ENCODE results near the gene GRM3. TPM values are rescaled to one million over a fixed set of nuclear protein-coding genes. Genes with fewer than 3 reads are reported as not detected.
"Not testable (repeated sequence)": the region's sequence is repeated elsewhere in the genome, so short reads cannot be mapped to it uniquely, and the experiment has no call there.

The GRM3 gene
- total RNA-seq (not detected), polyA plus RNA-seq (not detected), total RNA-seq (not detected)

DNA sequence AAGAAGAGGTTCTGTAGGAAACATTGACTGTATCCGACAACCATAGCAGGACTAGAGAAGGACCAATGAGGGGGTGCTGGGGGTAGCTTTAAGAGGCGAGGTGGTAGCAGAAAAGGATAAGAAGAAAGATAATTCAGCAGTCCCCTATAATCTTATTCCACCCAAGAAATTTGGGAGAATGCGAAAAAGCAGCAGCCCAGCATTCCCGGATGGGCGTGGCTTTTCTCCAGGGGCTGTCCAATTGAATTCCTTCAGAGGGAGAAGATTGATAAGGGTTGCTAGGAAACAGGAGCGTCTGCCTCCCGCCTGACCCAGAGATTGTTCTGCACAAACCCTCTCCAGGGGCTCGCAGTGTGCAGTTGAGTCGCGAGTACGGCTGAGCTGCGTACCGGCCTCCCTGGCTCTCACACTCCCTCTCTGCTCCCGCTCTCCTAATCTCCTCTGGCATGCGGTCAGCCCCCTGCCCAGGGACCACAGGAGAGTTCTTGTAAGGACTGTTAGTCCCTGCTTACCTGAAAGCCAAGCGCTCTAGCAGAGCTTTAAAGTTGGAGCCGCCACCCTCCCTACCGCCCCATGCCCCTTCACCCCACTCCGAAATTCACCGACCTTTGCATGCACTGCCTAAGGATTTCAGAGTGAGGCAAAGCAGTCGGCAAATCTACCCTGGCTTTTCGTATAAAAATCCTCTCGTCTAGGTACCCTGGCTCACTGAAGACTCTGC, at the start of gene GRM3:
GRM3 (plus strand) TSS at position 349 of the 721 bp plus-strand sequence. CDS start 121,237 bp downstream, outside the sequence.
- CTCF ChIA-PET = no interaction called here
- intact Hi-C loops (cut with micrococcal nuclease) = no loop called here

DNA sequence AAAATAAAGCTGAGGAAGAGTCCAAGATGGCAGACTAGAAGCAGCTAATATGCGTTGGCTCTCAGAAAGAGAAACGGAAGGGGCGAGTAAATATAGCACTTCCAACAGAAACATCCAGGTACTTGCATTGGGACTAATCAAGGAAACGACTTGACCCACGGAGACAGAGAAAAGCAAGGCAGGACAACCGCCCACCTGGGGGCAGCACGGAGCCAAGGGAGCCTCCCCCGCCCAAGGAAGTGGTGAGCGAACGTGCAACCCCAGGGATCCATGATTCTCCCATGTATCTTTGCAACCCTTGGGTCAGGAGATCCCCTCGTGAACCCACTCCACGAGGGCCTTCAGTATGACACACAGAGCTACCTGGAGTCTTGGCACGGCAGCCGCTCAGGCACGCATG, 45.4 kb upstream of the GRM3 start:
- CTCF ChIA-PET = no interaction called here
- no peak for DNase-seq

More for the DNA sequence above, at the start of gene GRM3:
- Histone ChIP-seq H3K9me3 (ENCODE audit: control insufficient read depth in 2 of 3, low read length in 3 of 3) (no peaks in the 10 kb centered on the region), H3K27me3 (ENCODE audit: control insufficient read depth in 2 of 2, insufficient read depth in 2 of 2, low read length in 2 of 2) (no peaks in the 10 kb centered on the region), H3K4me3 (ENCODE audit: low read length) (no peak within 1 kb of the TSS), H3K36me3 (ENCODE audit: control insufficient read depth in 2 of 3, insufficient read depth in 3 of 3, low read length in 3 of 3) (no peaks in the 10 kb centered on the region), H3K27ac (ENCODE audit: low read depth, low read length) (no peak within 1 kb of the TSS), H3K4me1 (ENCODE audit: control insufficient read depth in 2 of 2, insufficient read depth in 2 of 2, low read length in 2 of 2) (no peaks in the 10 kb centered on the region)
- peaks cover 0 to 4% (median 0%) of the 10 kb centered on the region in 11 donors for H3K9me3 Mint-ChIP-seq
- H3K36me3 Mint-ChIP-seq = no peaks in the 10 kb centered on the region
- DNase-seq (no peak), ATAC-seq (no peak)
- H3K27ac Mint-ChIP-seq = no peak within 1 kb of the TSS
- H3K4me3 Mint-ChIP-seq = no peak within 1 kb of the TSS
- H3K27me3 Mint-ChIP-seq = peaks cover 21 to 36% (median 25%) of the 10 kb centered on the region in 5 donors
- POLR2A ChIA-PET = no interaction called here
- H3K4me1 Mint-ChIP-seq = peaks cover 0 to 3% (median 0%) of the 10 kb centered on the region in 7 donors

DNA sequence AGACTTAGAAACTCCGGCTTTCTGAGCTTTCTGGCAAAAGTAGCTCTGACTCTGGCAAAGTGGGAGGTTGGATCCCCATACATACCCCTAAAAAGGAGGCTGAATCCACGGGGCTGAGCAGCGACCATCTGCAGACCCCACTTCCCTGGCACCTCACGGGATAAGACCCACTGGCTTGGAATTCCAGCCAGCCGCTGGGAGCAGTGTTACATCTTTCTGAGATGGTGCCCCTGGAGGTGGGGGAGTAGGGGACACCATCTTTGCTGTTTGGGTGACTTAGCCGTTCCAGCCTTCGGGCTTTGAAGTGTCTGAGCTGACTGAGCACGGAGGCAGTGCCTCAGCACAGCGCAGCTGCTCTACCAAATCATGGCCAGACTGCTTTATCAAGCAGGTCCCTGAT, 45.0 kb upstream of the GRM3 start:
- intact Hi-C loops (cut with micrococcal nuclease) = no loop called here
- H3K9me3 ChIP-seq (ENCODE audit: control insufficient read depth in 2 of 3, low read length in 3 of 3) = no peaks in the 10 kb centered on the region
- no peak for ATAC-seq
- DNase-seq = no peak
- H3K4me1 ChIP-seq (ENCODE audit: control insufficient read depth in 2 of 2, insufficient read depth in 2 of 2, low read length in 2 of 2) = no peaks in the 10 kb centered on the region
- Mint-ChIP-seq H3K4me3 (no peak overlapping the region), H3K36me3 (peaks cover 0 to 3% (median 0%) of the 10 kb centered on the region in 5 donors), H3K27me3 (no peaks in the 10 kb centered on the region), H3K4me1 (no peaks in the 10 kb centered on the region), H3K9me3 (peaks cover 0 to 7% (median 2%) of the 10 kb centered on the region in 11 donors), H3K27ac (no peak overlapping the region)
- ChIA-PET CTCF (no interaction called here), POLR2A (no interaction called here)
- no peak overlapping the region for H3K4me3 ChIP-seq (ENCODE audit: low read length)
- H3K27ac ChIP-seq (ENCODE audit: low read depth, low read length) = no peak overlapping the region
- H3K27me3 ChIP-seq (ENCODE audit: control insufficient read depth in 2 of 2, insufficient read depth in 2 of 2, low read length in 2 of 2) = no peaks in the 10 kb centered on the region
- no peaks in the 10 kb centered on the region for H3K36me3 ChIP-seq (ENCODE audit: control insufficient read depth in 2 of 3, insufficient read depth in 3 of 3, low read length in 3 of 3)

More for the DNA sequence above, 45.4 kb upstream of the GRM3 start:
- H3K4me1 Mint-ChIP-seq = no peaks in the 10 kb centered on the region
- no peaks in the 10 kb centered on the region for H3K27me3 Mint-ChIP-seq
- no peak overlapping the region for H3K4me3 Mint-ChIP-seq
- Histone ChIP-seq H3K9me3 (ENCODE audit: control insufficient read depth in 2 of 3, low read length in 3 of 3) (no peaks in the 10 kb centered on the region), H3K4me3 (ENCODE audit: low read length) (no peak overlapping the region), H3K27me3 (ENCODE audit: control insufficient read depth in 2 of 2, insufficient read depth in 2 of 2, low read length in 2 of 2) (no peaks in the 10 kb centered on the region), H3K27ac (ENCODE audit: low read depth, low read length) (no peak overlapping the region), H3K36me3 (ENCODE audit: control insufficient read depth in 2 of 3, insufficient read depth in 3 of 3, low read length in 3 of 3) (no peaks in the 10 kb centered on the region), H3K4me1 (ENCODE audit: control insufficient read depth in 2 of 2, insufficient read depth in 2 of 2, low read length in 2 of 2) (no peaks in the 10 kb centered on the region)
- no peak overlapping the region for H3K27ac Mint-ChIP-seq
- peaks cover 0 to 3% (median 0%) of the 10 kb centered on the region in 5 donors for H3K36me3 Mint-ChIP-seq
- intact Hi-C loops (cut with micrococcal nuclease) = no loop called here
- ATAC-seq = no peak
- POLR2A ChIA-PET = no interaction called here
- H3K9me3 Mint-ChIP-seq = peaks cover 0 to 7% (median 2%) of the 10 kb centered on the region in 11 donors

DNA sequence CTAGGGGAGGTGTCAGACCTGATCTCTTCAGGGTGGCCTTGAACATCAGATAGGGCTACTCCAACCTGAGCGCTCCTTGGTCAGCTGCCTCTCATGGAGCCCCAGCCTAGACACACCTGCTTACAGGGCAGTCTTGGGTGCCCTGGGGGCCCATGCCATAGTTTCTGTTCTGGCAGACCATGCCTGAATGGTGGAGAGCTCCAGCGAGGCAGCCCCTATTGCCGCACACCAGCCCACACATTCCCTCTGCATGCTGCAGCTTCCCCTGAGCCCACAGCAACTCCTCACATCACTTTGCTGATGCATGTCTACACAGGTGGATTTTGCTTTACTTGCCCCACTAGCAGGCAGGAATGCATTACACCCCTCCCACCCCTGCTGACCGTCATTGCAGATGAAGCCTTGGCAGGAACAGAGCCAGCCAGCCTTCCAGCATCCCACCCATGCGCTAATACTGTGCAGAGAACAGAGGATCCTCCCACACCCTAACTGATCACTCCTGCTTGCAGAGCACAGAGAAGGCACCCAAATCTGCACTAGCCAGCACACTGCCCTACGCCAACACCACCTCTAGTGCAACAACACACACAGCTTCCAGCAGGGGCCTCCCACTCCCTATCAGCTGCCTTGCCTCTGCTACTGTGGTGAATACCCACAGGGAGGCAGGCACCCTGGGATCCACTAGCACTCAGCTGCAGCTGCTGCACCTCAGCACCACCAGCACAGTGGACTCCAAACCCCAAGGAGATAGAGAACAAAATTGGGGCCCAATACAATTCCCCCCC, 43.0 kb upstream of the GRM3 start:
- no peaks in the 10 kb centered on the region for H3K9me3 ChIP-seq (ENCODE audit: control insufficient read depth in 2 of 3, low read length in 3 of 3)
- no peaks in the 10 kb centered on the region for H3K36me3 ChIP-seq (ENCODE audit: control insufficient read depth in 2 of 3, insufficient read depth in 3 of 3, low read length in 3 of 3)
- no peaks in the 10 kb centered on the region for H3K27me3 Mint-ChIP-seq
- H3K27me3 ChIP-seq (ENCODE audit: control insufficient read depth in 2 of 2, insufficient read depth in 2 of 2, low read length in 2 of 2) = no peaks in the 10 kb centered on the region
- ChIA-PET CTCF (no interaction called here), POLR2A (no interaction called here)
- no peaks in the 10 kb centered on the region for H3K4me1 Mint-ChIP-seq
- peaks cover 0 to 7% (median 2%) of the 10 kb centered on the region in 11 donors for H3K9me3 Mint-ChIP-seq
- H3K4me1 ChIP-seq (ENCODE audit: control insufficient read depth in 2 of 2, insufficient read depth in 2 of 2, low read length in 2 of 2) = no peaks in the 10 kb centered on the region
- intact Hi-C loops (cut with micrococcal nuclease) = no loop called here
- ATAC-seq (no peak), DNase-seq (no peak)
- peaks cover 0 to 3% (median 0%) of the 10 kb centered on the region in 5 donors for H3K36me3 Mint-ChIP-seq
- no peak overlapping the region for H3K27ac ChIP-seq (ENCODE audit: low read depth, low read length)
- no peak overlapping the region for H3K4me3 Mint-ChIP-seq
- no peak overlapping the region for H3K4me3 ChIP-seq (ENCODE audit: low read length)
- no peak overlapping the region for H3K27ac Mint-ChIP-seq

DNA sequence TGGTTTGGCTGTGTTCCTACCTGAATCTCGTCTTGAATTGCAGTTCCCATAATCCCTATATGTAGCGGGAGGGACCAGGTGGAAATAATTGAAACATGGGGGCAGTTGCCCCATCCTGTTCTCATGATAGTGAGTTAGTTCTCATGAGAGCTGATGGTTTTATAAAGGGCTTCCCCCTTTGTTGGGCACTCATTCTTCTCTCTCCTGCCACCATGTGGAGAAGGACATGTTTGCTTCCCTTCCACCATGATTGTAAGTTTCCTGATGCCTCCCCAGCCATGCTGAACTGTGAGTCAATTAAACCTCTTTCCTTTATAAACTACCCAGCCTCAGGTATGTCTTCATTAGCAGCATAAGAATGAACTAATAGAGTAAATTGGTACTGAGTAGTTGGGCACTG, 28.0 kb upstream of the GRM3 start:
- H3K4me3 ChIP-seq (ENCODE audit: low read length); H3K27ac Mint-ChIP-seq; CTCF ChIA-PET; intact Hi-C loops (cut with micrococcal nuclease); H3K27me3 Mint-ChIP-seq; H3K27ac ChIP-seq (ENCODE audit: low read depth, low read length); ATAC-seq; H3K4me1 Mint-ChIP-seq; H3K4me1 ChIP-seq (ENCODE audit: control insufficient read depth in 2 of 2, insufficient read depth in 2 of 2, low read length in 2 of 2); H3K36me3 Mint-ChIP-seq; POLR2A ChIA-PET; H3K4me3 Mint-ChIP-seq; DNase-seq; H3K27me3 ChIP-seq (ENCODE audit: control insufficient read depth in 2 of 2, insufficient read depth in 2 of 2, low read length in 2 of 2); H3K9me3 ChIP-seq (ENCODE audit: control insufficient read depth in 2 of 3, low read length in 3 of 3); H3K36me3 ChIP-seq (ENCODE audit: control insufficient read depth in 2 of 3, insufficient read depth in 3 of 3, low read length in 3 of 3): not testable (repeated sequence)
- peaks cover 0 to 20% (median 11%) of the 10 kb centered on the region in 11 donors for H3K9me3 Mint-ChIP-seq

DNA sequence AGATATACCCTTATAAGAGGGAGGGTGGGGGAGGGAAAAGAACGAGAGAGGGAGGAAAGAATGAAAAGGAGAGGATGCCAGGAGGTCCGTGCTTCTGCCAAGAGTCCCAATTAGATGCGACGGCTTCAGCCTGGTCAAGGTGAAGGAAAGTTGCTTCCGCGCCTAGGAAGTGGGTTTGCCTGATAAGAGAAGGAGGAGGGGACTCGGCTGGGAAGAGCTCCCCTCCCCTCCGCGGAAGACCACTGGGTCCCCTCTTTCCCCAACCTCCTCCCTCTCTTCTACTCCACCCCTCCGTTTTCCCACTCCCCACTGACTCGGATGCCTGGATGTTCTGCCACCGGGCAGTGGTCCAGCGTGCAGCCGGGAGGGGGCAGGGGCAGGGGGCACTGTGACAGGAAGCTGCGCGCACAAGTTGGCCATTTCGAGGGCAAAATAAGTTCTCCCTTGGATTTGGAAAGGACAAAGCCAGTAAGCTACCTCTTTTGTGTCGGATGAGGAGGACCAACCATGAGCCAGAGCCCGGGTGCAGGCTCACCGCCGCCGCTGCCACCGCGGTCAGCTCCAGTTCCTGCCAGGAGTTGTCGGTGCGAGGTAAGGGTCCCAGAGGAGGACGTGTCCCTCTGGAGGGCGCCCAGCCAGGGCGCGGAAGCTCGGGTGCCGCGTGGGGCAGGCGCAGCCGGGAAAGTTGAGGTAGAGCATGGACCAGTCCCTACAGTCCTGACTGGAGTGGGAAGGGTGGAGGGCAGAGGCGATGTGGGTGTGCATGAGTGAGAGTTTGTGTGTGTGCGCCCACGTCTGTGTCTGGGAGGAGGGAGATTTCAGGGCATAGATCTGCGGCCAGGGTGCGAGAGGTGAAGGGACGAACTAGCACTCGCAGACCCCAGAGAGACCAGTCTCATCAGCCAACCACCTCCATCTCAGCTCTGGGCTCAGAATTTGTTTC, 844 bp downstream of the GRM3 start:
- Mint-ChIP-seq H3K4me3 (no peak overlapping the region), H3K27ac (no peak overlapping the region), H3K9me3 (peaks cover 0 to 4% (median 0%) of the 10 kb centered on the region in 11 donors), H3K27me3 (peaks cover 21 to 36% (median 24%) of the 10 kb centered on the region in 5 donors), H3K4me1 (peaks cover 0 to 3% (median 0%) of the 10 kb centered on the region in 7 donors), H3K36me3 (no peaks in the 10 kb centered on the region)
- H3K36me3 ChIP-seq (ENCODE audit: control insufficient read depth in 2 of 3, insufficient read depth in 3 of 3, low read length in 3 of 3) = no peaks in the 10 kb centered on the region
- no peak overlapping the region for H3K4me3 ChIP-seq (ENCODE audit: low read length)
- ATAC-seq (no peak), DNase-seq (no peak)
- no peaks in the 10 kb centered on the region for H3K9me3 ChIP-seq (ENCODE audit: control insufficient read depth in 2 of 3, low read length in 3 of 3)
- ChIA-PET CTCF (no interaction called here), POLR2A (no interaction called here)
- no peak overlapping the region for H3K27ac ChIP-seq (ENCODE audit: low read depth, low read length)
- intact Hi-C loops (cut with micrococcal nuclease) = no loop called here
- H3K27me3 ChIP-seq (ENCODE audit: control insufficient read depth in 2 of 2, insufficient read depth in 2 of 2, low read length in 2 of 2) = no peaks in the 10 kb centered on the region
- H3K4me1 ChIP-seq (ENCODE audit: control insufficient read depth in 2 of 2, insufficient read depth in 2 of 2, low read length in 2 of 2) = no peaks in the 10 kb centered on the region

Measured in naive thymus-derived CD4-positive, alpha-beta T cell (primary cell).